A549 (cell line): Measurements from ENCODE around the gene TBC1D22A.

Experiments
- CEBPB ChIP-seq, 2 experiments: fragments of >200 bp in 1 of 2; sonication (Bioruptor Twin) in 1 of 2; formaldehyde crosslinking in 1 of 2; IDR thresholded peaks; 2 replicates each; pipeline ENCODE4 v1.6.1; 2012 to 2016
- CHD2 ChIP-seq: fragments of 150-350 bp; IDR thresholded peaks from 2 replicates; pipeline ENCODE4 v1.6.1; 2014; ENCODE audit warnings: low read length; ENCODE audit not compliant: partially characterized antibody
- NFE2L2 ChIP-seq: fragments of 150-350 bp; conservative IDR thresholded peaks from 2 replicates; pipeline ENCODE4 v1.6.1; 2014; ENCODE audit warnings: low read length
- PHF8 ChIP-seq: fragments of 200-600 bp; sonication (generic); IDR thresholded peaks from 2 replicates; pipeline ENCODE4 v1.6.1; 2016; ENCODE audit warnings: low read depth, mild to moderate bottlenecking, antibody characterized with exemption, moderate library complexity, borderline replicate concordance
- POLR2A ChIP-seq: IDR thresholded peaks from 2 replicates; pipeline ENCODE4 v1.6.1; 2012; ENCODE audit warnings: mild to moderate bottlenecking, low read length
- RAD21 ChIP-seq, 2 experiments: fragments of >200 bp in 1 of 2; sonication (Bioruptor Twin) in 1 of 2; formaldehyde crosslinking in 1 of 2; IDR thresholded peaks in 1 of 2; conservative IDR thresholded peaks in 1 of 2; 2 replicates in 1 of 2; 3 replicates in 1 of 2; pipeline ENCODE4 v1.6.1; 2012 to 2018; ENCODE audit warnings: inconsistent platforms in 1 of 2
- TP53 ChIP-seq: fragments of 250-450 bp; sonication (Bioruptor Pico); IDR thresholded peaks from 2 replicates; pipeline ENCODE4 v1.5.0; 2021; ENCODE audit warnings: mild to moderate bottlenecking, moderate library complexity
- TF ChIP-seq, protein P1 (sequence below): fragments of >200 bp; sonication (Bioruptor Twin); formaldehyde crosslinking; IDR thresholded peaks from 3 replicates; pipeline ENCODE4 v1.5.1; 2016
- TF ChIP-seq, protein P2 (sequence below): IDR thresholded peaks from 2 replicates; pipeline ENCODE4 v1.6.1; 2012

DNA sequence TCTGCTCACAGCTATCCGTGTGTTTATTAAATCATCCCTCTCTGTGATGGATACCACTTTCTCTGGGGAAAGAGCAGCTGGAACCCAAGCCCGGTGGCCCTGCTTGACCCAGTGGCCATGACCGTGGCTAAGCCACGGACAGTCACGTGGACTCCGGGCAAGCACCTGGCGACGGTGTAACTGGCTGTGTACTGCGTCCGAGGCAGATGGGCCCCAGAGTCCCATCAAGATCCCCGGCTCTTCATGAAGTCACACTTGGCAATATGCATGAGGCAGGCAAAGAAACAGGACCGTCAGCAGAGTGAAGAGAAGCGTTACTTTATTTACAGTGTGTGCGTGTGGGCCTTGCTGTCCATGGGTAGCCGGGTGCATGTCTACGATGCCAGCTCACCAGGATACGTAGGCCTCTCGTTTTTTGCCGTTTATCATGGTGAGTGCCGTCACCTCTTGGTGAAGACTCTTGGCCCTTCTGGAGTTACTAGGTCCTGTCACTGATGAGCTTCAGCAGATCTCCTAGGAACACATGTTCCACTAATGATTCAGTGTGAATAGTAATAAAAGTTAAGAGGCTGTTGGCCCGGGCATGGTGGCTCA lies 366.3 kb downstream of the TBC1D22A start:
- TF ChIP-seq TP53 (CRISPR knock-in tag) = no peak
- TF ChIP-seq CEBPB (IDR thresholded peaks at IDR 0.05) = no peak
- TF ChIP-seq, protein P1, sequence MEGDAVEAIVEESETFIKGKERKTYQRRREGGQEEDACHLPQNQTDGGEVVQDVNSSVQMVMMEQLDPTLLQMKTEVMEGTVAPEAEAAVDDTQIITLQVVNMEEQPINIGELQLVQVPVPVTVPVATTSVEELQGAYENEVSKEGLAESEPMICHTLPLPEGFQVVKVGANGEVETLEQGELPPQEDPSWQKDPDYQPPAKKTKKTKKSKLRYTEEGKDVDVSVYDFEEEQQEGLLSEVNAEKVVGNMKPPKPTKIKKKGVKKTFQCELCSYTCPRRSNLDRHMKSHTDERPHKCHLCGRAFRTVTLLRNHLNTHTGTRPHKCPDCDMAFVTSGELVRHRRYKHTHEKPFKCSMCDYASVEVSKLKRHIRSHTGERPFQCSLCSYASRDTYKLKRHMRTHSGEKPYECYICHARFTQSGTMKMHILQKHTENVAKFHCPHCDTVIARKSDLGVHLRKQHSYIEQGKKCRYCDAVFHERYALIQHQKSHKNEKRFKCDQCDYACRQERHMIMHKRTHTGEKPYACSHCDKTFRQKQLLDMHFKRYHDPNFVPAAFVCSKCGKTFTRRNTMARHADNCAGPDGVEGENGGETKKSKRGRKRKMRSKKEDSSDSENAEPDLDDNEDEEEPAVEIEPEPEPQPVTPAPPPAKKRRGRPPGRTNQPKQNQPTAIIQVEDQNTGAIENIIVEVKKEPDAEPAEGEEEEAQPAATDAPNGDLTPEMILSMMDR = no peak
- no peak for TF ChIP-seq PHF8
- TF ChIP-seq POLR2A = no peak
- no peak for TF ChIP-seq RAD21 (conservative IDR thresholded peaks at IDR 0.05 in 1 of 2, IDR thresholded peaks at IDR 0.05 in 1 of 2)
- TF ChIP-seq, protein P2, sequence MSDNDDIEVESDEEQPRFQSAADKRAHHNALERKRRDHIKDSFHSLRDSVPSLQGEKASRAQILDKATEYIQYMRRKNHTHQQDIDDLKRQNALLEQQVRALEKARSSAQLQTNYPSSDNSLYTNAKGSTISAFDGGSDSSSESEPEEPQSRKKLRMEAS = no peak
- no peak for TF ChIP-seq CHD2
- no peak for TF ChIP-seq NFE2L2
